GM18867 (cell line): ENCODE results near the gene C1QTNF6.

Experiments used
- ATAC-seq: cut with Tn5 transposase; IDR thresholded peaks from one replicate; pipeline ENCODE4 v1.9.1; 2021; ENCODE audit warnings: mild to moderate bottlenecking, moderate library complexity; ENCODE audit not compliant: unreplicated experiment

C1QTNF6 gene

DNA sequence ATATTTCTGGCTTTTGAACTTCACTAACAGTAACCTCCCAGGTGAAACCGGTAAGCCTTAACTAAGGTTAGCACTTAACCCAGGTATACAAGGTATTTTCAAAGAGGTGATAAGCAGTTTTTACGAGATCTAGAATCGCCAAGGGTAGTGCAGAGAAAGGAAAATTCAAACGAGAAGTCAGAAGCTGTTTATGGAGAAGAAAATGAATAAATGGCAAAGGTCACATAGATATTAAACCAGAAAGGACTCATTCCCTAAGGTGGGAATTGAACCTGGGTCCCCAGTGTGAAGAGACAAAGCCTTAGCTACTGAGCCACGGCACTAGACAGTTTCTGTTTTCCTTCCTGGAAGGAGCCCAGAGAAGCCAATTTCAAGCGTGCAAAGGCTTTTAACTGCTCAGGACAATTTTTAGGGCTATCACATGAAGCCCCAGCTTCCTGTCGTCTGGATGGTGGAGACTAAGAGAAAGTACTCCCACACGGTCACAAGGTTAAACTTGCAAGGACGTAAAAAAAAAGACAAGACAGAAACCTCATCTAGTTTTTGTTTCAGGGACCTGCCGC lies 5.7 kb upstream of the C1QTNF6 start:
- ATAC-seq, result no peak

DNA sequence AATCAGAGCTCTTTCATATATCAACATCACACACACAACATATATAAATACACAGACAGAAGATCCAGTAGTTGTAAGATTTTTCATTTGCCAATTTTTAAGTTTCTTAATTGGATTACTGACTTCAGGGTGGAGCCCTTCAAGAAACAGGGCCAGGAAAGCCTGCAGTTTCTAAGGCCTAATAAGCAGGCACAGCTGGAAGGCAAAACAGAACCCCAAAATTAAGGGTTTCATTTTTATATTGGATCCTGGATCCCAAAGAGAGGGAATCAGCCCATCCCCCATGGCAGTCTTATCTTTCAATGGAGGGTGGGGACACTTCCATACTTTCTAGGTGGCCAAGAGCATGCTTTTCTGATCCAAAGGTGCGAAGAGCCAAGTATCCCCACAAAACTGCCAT lies 4.7 kb upstream of the C1QTNF6 start:
- no peak for ATAC-seq

GRCh38 chr22:37192204-37192603 lies 4.2 kb upstream of the C1QTNF6 start:
- no peak for ATAC-seq

GRCh38 chr22:37190262-37190780 lies 2.3 kb upstream of the C1QTNF6 start:
- ATAC-seq, result no peak

- no peak for ATAC-seq
Observed at GRCh38 chr22:37188901-37189466, 937 bp upstream of the C1QTNF6 start.

- no peak for ATAC-seq
Observed at GRCh38 chr22:37187552-37187890, 526 bp downstream of the C1QTNF6 start.

GRCh38 chr22:37186997-37187522 lies 987 bp downstream of the C1QTNF6 start:
- ATAC-seq, result no peak

- ATAC-seq, result no peak
Observed at GRCh38 chr22:37186228-37186996, 1.6 kb downstream of the C1QTNF6 start.

DNA sequence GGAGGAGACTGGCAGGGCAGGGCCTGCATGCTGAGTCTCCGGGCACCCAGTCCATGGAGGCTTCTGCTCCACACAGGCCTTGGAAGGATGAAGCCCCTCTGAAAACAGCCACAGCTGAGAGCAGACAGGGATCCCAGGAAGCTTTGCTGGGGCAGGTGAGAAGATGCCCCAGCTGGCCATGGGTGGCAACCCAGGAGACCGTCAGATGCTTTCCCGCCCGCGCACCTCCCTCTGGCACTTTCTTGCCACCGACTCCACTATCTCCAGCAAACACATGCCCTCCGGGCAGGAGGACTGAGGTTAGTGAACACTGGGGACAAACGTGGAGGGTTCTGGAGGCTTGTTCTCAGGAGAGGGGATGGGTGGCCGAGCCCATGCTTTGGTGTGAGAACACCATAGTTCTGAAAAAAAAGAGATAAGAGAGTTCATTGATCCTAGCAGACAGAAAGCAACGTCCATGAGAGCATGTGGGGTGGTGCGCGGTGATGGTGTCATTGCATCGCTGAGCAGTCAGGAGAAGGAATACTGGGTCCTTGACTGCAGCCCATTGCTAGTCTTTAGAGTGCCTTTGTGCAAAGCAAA lies 2.3 kb downstream of the C1QTNF6 start:
- no peak for ATAC-seq

DNA sequence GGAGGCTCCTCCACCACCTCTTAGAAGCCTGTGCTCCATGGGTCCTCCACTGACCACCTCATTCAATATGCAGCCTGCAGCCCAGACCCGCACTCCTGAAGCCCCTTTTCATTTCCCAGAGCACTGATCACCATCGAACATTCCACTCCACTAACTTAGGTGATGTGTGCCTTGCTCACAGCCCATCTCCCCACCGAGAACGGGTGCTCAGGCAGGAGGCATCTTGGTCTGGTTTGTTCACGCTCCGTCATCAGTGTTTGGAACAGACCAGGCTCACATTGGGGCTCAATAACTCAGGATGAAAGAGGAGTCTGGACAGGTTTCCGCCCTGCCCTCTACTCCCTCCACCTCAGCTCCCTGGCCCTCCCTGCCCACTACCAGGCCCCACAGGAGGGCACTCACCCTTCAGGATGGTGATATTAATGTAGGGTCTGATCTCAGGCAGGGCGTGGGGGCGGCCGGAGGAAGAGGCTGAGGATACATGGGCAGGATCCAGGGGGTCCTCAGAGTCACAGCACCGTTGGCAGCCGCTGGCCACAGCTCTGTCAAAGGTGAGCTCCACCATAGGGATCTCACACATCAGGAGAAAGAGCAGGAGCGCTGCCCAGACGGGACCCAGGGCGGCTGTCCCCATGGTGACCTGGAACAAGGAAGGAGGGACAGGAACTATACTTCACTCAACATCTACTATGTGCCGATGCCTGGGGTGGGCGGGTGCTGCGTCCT lies 3.1 kb downstream of the C1QTNF6 start:
- ATAC-seq, result no peak

DNA sequence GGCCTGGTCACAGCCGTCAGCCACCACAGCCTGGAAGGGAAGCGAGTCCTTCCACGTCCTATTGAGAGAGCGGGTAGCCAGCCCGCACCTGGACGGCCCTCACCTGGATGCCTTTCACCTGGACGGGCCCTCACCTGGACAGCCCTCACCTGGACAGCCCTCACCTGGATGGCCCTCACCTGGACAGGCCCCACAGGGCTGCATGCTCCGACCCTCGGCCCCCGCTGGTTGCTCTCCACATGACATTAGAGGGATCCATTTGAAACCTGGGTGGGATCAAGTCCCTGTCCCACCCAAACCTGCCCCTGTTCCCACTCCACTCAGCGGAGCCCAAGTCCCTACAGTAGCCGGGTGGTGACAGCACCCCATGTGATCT lies 3.7 kb downstream of the C1QTNF6 start:
- ATAC-seq, result no peak

- ATAC-seq, result no peak
Observed at GRCh38 chr22:37183432-37184379, 4.3 kb downstream of the C1QTNF6 start.

GRCh38 chr22:37182949-37183245 lies 5.2 kb downstream of the C1QTNF6 start:
- no peak for ATAC-seq

DNA sequence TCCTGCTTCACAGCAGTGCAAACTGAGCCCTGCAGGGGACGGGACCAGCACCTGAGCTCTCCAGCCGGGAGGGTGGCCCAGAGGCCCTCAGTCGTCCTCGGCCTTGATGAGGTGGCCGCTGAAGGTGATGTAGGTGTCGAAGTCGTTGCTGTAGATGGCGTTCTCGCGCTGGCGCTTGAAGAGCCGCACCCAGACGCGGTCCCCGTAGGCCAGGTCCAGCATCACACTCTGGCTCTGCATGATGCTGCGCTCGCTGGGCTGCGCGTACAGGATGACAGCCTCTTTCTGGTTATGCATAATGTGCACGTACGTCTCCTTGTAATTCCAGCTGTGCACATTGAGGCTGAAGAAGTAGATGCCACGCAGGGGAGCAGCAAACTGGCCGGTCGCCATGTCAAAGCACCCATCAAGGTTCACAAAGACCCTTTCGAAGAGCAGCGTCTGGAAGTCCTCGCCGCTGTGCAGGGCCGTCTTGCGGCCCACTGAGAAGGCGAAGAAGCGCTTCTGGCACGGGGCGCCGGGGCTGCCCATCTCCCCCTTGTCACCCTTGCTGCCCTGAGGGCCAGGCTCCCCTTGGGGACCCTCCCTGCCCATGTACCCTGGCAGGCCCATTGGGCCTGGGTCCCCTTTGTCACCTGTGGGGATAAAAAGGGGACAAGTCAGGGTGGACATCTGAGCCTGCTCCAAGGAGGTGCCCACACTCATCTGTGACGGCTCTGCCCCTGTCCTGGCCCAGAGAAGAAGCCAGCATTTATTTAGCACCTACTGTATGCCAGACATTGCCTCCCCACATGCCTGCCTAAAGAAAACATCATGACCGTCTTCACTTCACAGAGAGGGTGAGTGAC lies 5.7 kb downstream of the C1QTNF6 start:
- ATAC-seq, result no peak

DNA sequence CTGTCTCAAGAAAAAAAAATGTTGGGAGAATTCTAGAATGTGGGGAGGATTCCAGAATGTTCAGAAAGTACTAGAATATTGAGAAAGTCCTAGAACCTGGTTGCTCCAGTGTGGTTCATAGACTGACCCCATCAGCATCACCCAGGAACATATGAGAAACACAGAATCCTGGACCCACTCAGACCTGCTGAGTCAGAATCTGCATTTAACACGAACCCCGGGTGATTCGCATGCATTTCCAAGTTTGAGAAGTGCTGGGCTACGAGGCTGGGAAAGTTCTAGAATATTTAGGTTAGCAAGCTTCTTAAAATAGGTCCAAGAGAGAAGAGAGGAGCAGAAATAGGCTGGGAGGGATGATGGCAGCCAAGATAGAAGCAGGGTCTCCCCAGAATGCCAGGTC lies 6.4 kb downstream of the C1QTNF6 start:
- ATAC-seq, result no peak

DNA sequence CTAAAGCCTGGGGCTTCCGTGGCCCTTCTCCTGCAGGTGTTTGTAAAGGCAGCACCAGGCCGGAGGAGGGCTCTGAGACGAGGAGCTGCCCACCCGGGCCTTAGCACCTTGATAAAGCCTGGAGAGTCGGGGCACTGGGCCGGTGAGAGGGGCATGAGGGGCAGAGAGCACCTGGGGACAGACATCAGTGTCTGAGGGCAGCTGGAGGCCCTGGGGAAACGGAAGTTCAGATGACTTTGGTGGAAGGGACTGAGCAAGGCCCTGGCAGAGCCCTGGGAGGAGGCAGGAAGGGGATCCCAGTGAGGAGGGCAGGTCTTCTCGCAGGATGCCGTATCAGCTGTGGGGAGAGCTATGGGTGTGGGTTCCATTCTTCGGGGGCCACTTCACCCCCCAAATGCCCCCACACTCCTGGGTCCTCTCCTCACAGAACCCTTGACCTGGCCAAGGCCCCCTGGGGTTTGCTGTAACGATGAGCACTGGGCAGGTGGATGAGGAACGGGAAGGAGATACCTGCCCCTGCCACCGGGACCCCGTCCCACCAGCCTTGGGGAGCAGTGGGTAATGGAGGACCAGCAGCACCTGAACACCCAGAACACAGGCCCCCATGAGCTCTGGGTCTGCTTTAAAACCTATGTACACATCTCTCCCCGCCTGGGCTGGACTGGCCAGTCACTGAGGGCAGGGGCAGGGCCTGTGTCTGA lies 7.4 kb downstream of the C1QTNF6 start:
- no peak for ATAC-seq

DNA sequence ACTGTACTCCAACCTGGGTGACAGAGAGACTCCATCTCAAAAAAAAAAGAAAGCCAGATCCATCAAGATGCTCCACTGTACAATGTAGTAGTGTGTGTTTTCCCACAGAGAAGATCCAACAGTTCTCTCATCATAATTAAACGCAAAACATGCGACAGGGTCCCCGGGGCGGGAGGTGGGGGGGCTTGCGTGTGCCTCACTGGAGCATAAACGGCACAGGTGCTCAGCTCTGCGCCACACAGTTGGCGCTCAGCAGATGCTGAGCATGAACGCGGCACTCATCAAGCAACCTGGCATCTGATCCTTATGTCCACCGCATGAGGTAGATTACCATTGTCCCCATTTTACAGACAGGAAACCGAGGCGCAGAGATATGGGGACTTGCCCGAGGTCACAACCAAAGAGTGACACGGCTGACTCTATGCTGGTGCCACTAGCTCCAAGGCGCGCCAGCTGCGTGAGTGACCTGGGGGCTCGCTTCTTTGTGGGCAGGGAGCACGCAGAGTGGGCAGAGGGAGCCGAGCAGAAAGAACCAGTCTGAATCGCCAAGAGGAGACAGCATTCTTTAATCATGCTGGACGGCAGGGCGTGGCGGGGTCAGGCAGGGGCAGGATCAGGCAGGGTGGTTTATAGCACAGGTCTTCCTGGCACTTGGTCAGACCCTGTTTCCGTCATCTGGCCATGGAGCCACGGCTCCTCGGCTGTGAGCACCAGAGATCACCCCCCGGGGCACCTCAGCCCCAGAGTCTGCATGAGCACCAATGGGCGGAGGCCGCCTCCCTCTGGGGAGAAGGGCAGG lies 8.2 kb downstream of the C1QTNF6 start:
- ATAC-seq, result no peak

DNA sequence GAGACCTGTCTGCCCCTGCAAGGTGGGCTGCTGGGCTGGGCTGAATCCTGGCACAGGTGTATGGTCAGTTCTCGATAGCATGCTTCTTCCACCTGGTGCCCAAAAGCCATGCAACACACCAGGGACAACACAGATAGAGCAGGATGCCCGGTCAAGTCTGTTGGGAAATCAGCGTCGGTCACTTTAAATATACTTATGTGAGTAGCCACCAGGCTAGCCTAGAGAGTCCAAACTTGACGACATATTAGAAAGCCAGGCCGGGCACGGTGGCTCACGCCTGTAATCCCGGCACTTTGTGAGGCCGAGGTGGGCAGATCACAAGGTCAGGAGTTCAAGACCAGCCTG lies 8.9 kb downstream of the C1QTNF6 start:
- ATAC-seq, result no peak
